ENCODE measurements around the gene BLCAP.

DNA sequence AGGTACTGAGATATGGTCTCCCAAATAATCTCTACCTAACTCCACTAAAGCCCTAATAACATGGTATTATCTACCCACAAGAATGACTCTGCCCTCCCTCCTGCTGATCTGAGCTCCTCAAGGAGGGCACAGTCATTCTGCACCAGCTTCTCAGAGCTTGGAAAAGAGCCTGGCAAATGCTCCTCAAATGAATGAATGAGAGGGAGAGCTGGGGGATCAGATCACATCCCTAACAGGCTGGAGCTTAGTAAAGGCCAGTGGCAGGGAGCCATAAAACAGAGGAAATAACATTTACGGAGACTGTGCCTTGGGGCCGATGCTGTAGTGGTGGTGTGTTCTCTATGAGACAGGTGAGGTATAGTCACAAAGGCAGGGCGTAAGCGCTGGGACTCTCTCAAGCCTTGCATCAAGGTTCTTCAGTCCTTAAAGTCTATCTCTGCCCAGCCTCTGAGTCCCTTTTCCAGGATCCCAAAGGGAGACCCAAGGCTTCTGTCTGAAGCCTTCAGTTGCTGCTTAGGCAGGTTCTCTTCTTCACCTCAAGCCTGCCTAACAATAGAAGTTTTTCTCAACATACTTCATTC, 13.8 kb downstream of the BLCAP start:
- TF ChIP-seq, protein P1, sequence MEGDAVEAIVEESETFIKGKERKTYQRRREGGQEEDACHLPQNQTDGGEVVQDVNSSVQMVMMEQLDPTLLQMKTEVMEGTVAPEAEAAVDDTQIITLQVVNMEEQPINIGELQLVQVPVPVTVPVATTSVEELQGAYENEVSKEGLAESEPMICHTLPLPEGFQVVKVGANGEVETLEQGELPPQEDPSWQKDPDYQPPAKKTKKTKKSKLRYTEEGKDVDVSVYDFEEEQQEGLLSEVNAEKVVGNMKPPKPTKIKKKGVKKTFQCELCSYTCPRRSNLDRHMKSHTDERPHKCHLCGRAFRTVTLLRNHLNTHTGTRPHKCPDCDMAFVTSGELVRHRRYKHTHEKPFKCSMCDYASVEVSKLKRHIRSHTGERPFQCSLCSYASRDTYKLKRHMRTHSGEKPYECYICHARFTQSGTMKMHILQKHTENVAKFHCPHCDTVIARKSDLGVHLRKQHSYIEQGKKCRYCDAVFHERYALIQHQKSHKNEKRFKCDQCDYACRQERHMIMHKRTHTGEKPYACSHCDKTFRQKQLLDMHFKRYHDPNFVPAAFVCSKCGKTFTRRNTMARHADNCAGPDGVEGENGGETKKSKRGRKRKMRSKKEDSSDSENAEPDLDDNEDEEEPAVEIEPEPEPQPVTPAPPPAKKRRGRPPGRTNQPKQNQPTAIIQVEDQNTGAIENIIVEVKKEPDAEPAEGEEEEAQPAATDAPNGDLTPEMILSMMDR (conservative IDR thresholded peaks at IDR 0.05; ENCODE audit: low read depth in 2 of 2): no peak
- TF ChIP-seq EZH2 (IDR thresholded peaks at IDR 0.05; ENCODE audit: low read depth, unreplicated experiment) (no peak), POLR2AphosphoS5 (IDR thresholded peaks at IDR 0.05; ENCODE audit: low read depth) (no peak), EZH2phosphoT487 (IDR thresholded peaks at IDR 0.05; ENCODE audit: unreplicated experiment) (no peak), ZNF331 (CRISPR knock-in tag; IDR thresholded peaks at IDR 0.05; ENCODE audit: low read depth) (no peak), CREB1 (CRISPR knock-in tag; IDR thresholded peaks at IDR 0.05; ENCODE audit: low read depth) (no peak), ZNF114 (CRISPR knock-in tag; IDR thresholded peaks at IDR 0.05) (no peak), NANOG (IDR thresholded peaks at IDR 0.05; ENCODE audit: borderline replicate concordance) (no peak)
- TF ChIP-seq, protein P2, sequence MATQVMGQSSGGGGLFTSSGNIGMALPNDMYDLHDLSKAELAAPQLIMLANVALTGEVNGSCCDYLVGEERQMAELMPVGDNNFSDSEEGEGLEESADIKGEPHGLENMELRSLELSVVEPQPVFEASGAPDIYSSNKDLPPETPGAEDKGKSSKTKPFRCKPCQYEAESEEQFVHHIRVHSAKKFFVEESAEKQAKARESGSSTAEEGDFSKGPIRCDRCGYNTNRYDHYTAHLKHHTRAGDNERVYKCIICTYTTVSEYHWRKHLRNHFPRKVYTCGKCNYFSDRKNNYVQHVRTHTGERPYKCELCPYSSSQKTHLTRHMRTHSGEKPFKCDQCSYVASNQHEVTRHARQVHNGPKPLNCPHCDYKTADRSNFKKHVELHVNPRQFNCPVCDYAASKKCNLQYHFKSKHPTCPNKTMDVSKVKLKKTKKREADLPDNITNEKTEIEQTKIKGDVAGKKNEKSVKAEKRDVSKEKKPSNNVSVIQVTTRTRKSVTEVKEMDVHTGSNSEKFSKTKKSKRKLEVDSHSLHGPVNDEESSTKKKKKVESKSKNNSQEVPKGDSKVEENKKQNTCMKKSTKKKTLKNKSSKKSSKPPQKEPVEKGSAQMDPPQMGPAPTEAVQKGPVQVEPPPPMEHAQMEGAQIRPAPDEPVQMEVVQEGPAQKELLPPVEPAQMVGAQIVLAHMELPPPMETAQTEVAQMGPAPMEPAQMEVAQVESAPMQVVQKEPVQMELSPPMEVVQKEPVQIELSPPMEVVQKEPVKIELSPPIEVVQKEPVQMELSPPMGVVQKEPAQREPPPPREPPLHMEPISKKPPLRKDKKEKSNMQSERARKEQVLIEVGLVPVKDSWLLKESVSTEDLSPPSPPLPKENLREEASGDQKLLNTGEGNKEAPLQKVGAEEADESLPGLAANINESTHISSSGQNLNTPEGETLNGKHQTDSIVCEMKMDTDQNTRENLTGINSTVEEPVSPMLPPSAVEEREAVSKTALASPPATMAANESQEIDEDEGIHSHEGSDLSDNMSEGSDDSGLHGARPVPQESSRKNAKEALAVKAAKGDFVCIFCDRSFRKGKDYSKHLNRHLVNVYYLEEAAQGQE (IDR thresholded peaks at IDR 0.05; ENCODE audit: unreplicated experiment): no peak
- TF ChIP-seq, protein P3, sequence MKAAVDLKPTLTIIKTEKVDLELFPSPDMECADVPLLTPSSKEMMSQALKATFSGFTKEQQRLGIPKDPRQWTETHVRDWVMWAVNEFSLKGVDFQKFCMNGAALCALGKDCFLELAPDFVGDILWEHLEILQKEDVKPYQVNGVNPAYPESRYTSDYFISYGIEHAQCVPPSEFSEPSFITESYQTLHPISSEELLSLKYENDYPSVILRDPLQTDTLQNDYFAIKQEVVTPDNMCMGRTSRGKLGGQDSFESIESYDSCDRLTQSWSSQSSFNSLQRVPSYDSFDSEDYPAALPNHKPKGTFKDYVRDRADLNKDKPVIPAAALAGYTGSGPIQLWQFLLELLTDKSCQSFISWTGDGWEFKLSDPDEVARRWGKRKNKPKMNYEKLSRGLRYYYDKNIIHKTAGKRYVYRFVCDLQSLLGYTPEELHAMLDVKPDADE (IDR thresholded peaks at IDR 0.05): no peak

All from GM23338 (cell line).